ENCODE results near the gene HAPLN3. TPM values are rescaled to one million over a fixed set of nuclear protein-coding genes. Genes with fewer than 3 reads are reported as not detected.

Gene HAPLN3
- polyA plus RNA-seq, 2 of the 4 experiments (the other 2 are of a cell fraction) = 8.5 to 39.7 TPM

DNA sequence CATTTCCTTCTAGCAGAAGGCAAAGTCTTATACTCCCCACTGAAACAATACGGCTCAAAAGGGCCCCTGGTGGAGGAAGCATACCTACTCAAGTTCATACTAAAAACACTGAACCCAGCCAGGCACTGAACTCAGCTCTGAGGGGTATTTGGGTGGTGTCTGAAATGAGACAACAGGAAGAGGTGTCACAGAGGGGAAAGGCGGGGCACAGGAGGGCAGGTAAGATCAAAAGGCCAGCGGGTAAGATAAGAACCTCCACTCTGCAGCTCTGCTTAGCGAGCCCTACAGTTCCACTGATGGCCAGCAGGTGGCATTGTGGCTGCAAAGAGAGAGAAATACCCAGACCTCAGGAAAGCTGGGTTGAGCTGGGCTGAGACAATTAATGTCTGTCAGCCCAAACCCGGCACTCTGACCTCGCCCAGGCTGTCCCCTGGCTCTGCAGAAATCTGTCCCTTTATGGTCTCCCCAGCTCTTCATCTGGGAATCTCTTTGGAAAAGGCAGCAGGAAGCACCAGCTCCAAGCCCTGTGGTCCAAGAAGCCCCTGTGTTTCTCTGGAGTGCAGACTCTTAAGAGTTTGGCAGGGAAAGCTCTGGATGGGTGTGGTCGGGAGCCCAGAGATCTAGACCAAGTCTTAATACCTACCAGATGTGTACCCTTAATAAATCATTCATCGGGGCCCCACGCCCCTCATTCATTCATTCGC, 9.4 kb upstream of the HAPLN3 start:
- ChIA-PET POLR2A (interaction anchor here (0.5 to 2.2 kb wide), 8 partner anchors 8 to 279 kb away, joined by 3 to 16 read pairs (median 4); partner anchors contain the start of genes HAPLN3 and MFGE8), CTCF (interaction anchor here (0.5 to 32.8 kb wide), 56 partner anchors 10 to 436 kb away, joined by 3 to 851 read pairs (median 7); partner anchors contain the start of genes HAPLN3 and MFGE8)
- ATAC-seq (peak; percentile 64 to 88), DNase-seq (ENCODE audit: low read depth in 1 of 2, low spot score in 1 of 2) (peak; percentile 82 to 89), FAIRE-seq (peak; percentile 89)
- Histone ChIP-seq H3K9me3 (no peaks in the 10 kb centered on the region), H3K4me3 (no peak overlapping the region), H3K4me1 (peaks cover 33% of the 10 kb centered on the region), H3K4me2 (peak overlapping the region; percentile 52), H3K27ac (peak overlapping the region; percentile 49 to 71)
- WGBS (ENCODE audit: missing lambda C conversion rate) = 17% methylated on average over 10 of the region's 10 CpGs
- TF ChIP-seq CTCF (IDR thresholded peaks at IDR 0.05) (peak; percentile 99), SMC3 (IDR thresholded peaks at IDR 0.05) (peak; percentile 98), MAX (IDR thresholded peaks at IDR 0.05) (0 out of 2 replicates have a peak, but pooled peaks have one; percentile 22), FOSB (CRISPR knock-in tag; IDR thresholded peaks at IDR 0.05) (no peak), RNF2 (IDR thresholded peaks at IDR 0.05; ENCODE audit: borderline replicate concordance, low read depth) (no peak), HOXB13 (CRISPR knock-in tag; IDR thresholded peaks at IDR 0.05; ENCODE audit: low read depth) (no peak), RAD21 (conservative IDR thresholded peaks at IDR 0.05 in 1 of 2, IDR thresholded peaks at IDR 0.05 in 1 of 2) (peak; percentile 97), BHLHE40 (IDR thresholded peaks at IDR 0.05; ENCODE audit: low read depth, low read length) (no peak), BCL3 (IDR thresholded peaks at IDR 0.05) (no peak), HEYL (CRISPR knock-in tag; IDR thresholded peaks at IDR 0.05) (no peak), JUNB (IDR thresholded peaks at IDR 0.05) (no peak), HOXB5 (CRISPR knock-in tag; IDR thresholded peaks at IDR 0.05) (peak; percentile 92), KDM5A (IDR thresholded peaks at IDR 0.05) (no peak), MAZ (IDR thresholded peaks at IDR 0.05; ENCODE audit: borderline replicate concordance, low read depth, low read length) (no peak), USF2 (IDR thresholded peaks at IDR 0.05) (no peak), GATA3 (IDR thresholded peaks at IDR 0.05; ENCODE audit: borderline replicate concordance) (no peak), CHD4 (IDR thresholded peaks at IDR 0.05; ENCODE audit: borderline replicate concordance) (no peak), RFX5 (IDR thresholded peaks at IDR 0.05) (no peak), EHF (CRISPR knock-in tag; IDR thresholded peaks at IDR 0.05) (no peak), PHF8 (IDR thresholded peaks at IDR 0.05; ENCODE audit: borderline replicate concordance, low read depth) (no peak)

DNA sequence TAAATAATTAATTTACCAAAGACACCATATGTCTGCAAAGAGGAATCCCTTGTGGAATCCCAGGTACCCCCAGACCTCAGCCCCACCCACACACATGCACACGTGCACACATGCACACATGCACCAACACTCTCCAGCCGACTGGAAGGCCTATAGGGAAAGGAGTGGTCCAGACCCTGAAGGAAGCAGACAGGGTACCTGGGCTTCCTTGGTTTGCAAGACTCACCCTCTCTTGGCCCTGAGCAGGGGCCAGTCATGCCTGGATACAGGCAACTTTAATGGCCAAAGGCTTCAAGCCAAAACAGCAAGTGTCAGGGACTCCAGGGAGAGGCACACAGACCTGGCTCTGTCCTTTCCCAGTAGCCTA, 8.9 kb upstream of the HAPLN3 start:
- H3K4me3 ChIP-seq = no peak overlapping the region
- ChIA-PET POLR2A (interaction anchor here (1.2 to 2.2 kb wide), 5 partner anchors 9 to 99 kb away, joined by 3 to 16 read pairs (median 10); partner anchors contain the start of genes HAPLN3 and MFGE8), CTCF (interaction anchor here (0.5 to 32.8 kb wide), 51 partner anchors 10 to 437 kb away, joined by 3 to 851 read pairs (median 7); partner anchors contain the start of genes HAPLN3 and MFGE8)
- H3K9me3 ChIP-seq = no peaks in the 10 kb centered on the region
- FAIRE-seq (no peak), DNase-seq (ENCODE audit: low read depth in 1 of 2, low spot score in 1 of 2) (no peak), ATAC-seq (no peak; a peak in 1 of 6 replicates)
- 77% methylated on average over 2 of the region's 2 CpGs for WGBS (ENCODE audit: missing lambda C conversion rate)
- peak overlapping the region; percentile 33 to 71; a peak in 3 of 6 replicates for H3K27ac ChIP-seq
- peaks cover 33% of the 10 kb centered on the region for H3K4me1 ChIP-seq
- peak overlapping the region; percentile 52; the same call in 2 of the 3 replicates for H3K4me2 ChIP-seq
- TF ChIP-seq CHD4 (IDR thresholded peaks at IDR 0.05; ENCODE audit: borderline replicate concordance) = no peak
- no peak for TF ChIP-seq ZC3H11A (IDR thresholded peaks at IDR 0.05)
- TF ChIP-seq, protein P1, sequence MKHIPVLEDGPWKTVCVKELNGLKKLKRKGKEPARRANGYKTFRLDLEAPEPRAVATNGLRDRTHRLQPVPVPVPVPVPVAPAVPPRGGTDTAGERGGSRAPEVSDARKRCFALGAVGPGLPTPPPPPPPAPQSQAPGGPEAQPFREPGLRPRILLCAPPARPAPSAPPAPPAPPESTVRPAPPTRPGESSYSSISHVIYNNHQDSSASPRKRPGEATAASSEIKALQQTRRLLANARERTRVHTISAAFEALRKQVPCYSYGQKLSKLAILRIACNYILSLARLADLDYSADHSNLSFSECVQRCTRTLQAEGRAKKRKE (CRISPR knock-in tag; IDR thresholded peaks at IDR 0.05; ENCODE audit: low read depth) = no peak
- TF ChIP-seq ESRRA (IDR thresholded peaks at IDR 0.05; ENCODE audit: borderline replicate concordance, low read length) = no peak
- TF ChIP-seq, protein P2, sequence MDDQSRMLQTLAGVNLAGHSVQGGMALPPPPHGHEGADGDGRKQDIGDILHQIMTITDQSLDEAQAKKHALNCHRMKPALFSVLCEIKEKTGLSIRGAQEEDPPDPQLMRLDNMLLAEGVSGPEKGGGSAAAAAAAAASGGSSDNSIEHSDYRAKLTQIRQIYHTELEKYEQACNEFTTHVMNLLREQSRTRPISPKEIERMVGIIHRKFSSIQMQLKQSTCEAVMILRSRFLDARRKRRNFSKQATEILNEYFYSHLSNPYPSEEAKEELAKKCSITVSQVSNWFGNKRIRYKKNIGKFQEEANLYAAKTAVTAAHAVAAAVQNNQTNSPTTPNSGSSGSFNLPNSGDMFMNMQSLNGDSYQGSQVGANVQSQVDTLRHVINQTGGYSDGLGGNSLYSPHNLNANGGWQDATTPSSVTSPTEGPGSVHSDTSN (IDR thresholded peaks at IDR 0.05) = no peak
- TF ChIP-seq CTCF (IDR thresholded peaks at IDR 0.05) = no peak
- TF ChIP-seq EP300 (IDR thresholded peaks at IDR 0.05) = no peak
- TF ChIP-seq PHF8 (IDR thresholded peaks at IDR 0.05; ENCODE audit: borderline replicate concordance, low read depth) = no peak
- TF ChIP-seq CEBPB (IDR thresholded peaks at IDR 0.05) = no peak
- TF ChIP-seq HOXB13 (CRISPR knock-in tag; IDR thresholded peaks at IDR 0.05; ENCODE audit: low read depth) = no peak
- TF ChIP-seq MYC (IDR thresholded peaks at IDR 0.05; ENCODE audit: borderline replicate concordance, low read length) = no peak
- no peak for TF ChIP-seq JUN (IDR thresholded peaks at IDR 0.05)

Measured in A549 (cell line).